IPS-18a (cell line): Measurements from ENCODE around the gene APBA3.

Experiments
- H3K27ac ChIP-seq: one replicate; pipeline ENCODE4 v1.5.1; 2013; ENCODE audit warnings: low read length
- H3K27me3 ChIP-seq: one replicate; pipeline ENCODE4 v1.6.1; 2013; ENCODE audit warnings: mild to moderate bottlenecking, low read length; ENCODE audit not compliant: control insufficient read depth, insufficient read depth
- H3K36me3 ChIP-seq: one replicate; pipeline ENCODE4 v1.6.1; 2013; ENCODE audit warnings: low read depth, low read length; ENCODE audit not compliant: control insufficient read depth
- H3K4me1 ChIP-seq: one replicate; pipeline ENCODE4 v1.6.1; 2013; ENCODE audit warnings: low read depth, low read length; ENCODE audit not compliant: control insufficient read depth
- H3K4me3 ChIP-seq: one replicate; pipeline ENCODE4 v1.5.1; 2013; ENCODE audit warnings: low read length
- H3K9ac ChIP-seq: one replicate; pipeline ENCODE4 v1.6.1; 2013; ENCODE audit warnings: mild to moderate bottlenecking, low read length, moderate library complexity
- H3K9me3 ChIP-seq: one replicate; pipeline ENCODE4 v1.6.1; 2013; ENCODE audit warnings: low read depth, low read length; ENCODE audit not compliant: control insufficient read depth

The APBA3 gene

GRCh38 chr19:3733549-3734309, 27.8 kb downstream of the APBA3 start:
- Histone ChIP-seq H3K27me3 (no peaks in the 10 kb centered on the region), H3K9me3 (no peaks in the 10 kb centered on the region), H3K27ac (no peak overlapping the region), H3K4me1 (no peaks in the 10 kb centered on the region), H3K4me3 (no peak overlapping the region), H3K9ac (no peak overlapping the region), H3K36me3 (no peaks in the 10 kb centered on the region)

- Histone ChIP-seq H3K9me3 (no peaks in the 10 kb centered on the region), H3K27me3 (no peaks in the 10 kb centered on the region), H3K27ac (no peak overlapping the region), H3K36me3 (no peaks in the 10 kb centered on the region), H3K4me3 (no peak overlapping the region), H3K9ac (no peak overlapping the region), H3K4me1 (no peaks in the 10 kb centered on the region)
These were observed 29.4 kb downstream of the APBA3 start for GRCh38 chr19:3732108-3732507.

GRCh38 chr19:3730457-3730958, 31.0 kb downstream of the APBA3 start:
- no peaks in the 10 kb centered on the region for H3K36me3 ChIP-seq
- no peak overlapping the region for H3K9ac ChIP-seq
- H3K4me1 ChIP-seq = peaks cover 3% of the 10 kb centered on the region
- no peak overlapping the region for H3K4me3 ChIP-seq
- H3K27me3 ChIP-seq = no peaks in the 10 kb centered on the region
- H3K9me3 ChIP-seq = no peaks in the 10 kb centered on the region
- no peak overlapping the region for H3K27ac ChIP-seq

- Histone ChIP-seq H3K4me1 (peaks cover 7% of the 10 kb centered on the region), H3K27me3 (peaks cover 7% of the 10 kb centered on the region), H3K9me3 (no peaks in the 10 kb centered on the region), H3K27ac (no peak overlapping the region), H3K36me3 (no peaks in the 10 kb centered on the region), H3K4me3 (no peak overlapping the region), H3K9ac (no peak overlapping the region)
These were observed 35.7 kb downstream of the APBA3 start for GRCh38 chr19:3725640-3726310.

- no peak overlapping the region for H3K4me3 ChIP-seq
- H3K4me1 ChIP-seq = peaks cover 7% of the 10 kb centered on the region
- no peaks in the 10 kb centered on the region for H3K9me3 ChIP-seq
- no peak overlapping the region for H3K9ac ChIP-seq
- no peak overlapping the region for H3K27ac ChIP-seq
- H3K27me3 ChIP-seq = peaks cover 7% of the 10 kb centered on the region
- H3K36me3 ChIP-seq = no peaks in the 10 kb centered on the region
These were observed 36.4 kb downstream of the APBA3 start for GRCh38 chr19:3725121-3725520.

- no peak overlapping the region for H3K9ac ChIP-seq
- H3K36me3 ChIP-seq = no peaks in the 10 kb centered on the region
- peaks cover 7% of the 10 kb centered on the region for H3K27me3 ChIP-seq
- H3K9me3 ChIP-seq = no peaks in the 10 kb centered on the region
- H3K4me1 ChIP-seq = peaks cover 7% of the 10 kb centered on the region
- no peak overlapping the region for H3K27ac ChIP-seq
- no peak overlapping the region for H3K4me3 ChIP-seq
These were observed 37.6 kb downstream of the APBA3 start for GRCh38 chr19:3723883-3724282.

- Histone ChIP-seq H3K4me3 (no peak overlapping the region), H3K9me3 (no peaks in the 10 kb centered on the region), H3K9ac (no peak overlapping the region), H3K27me3 (peaks cover 7% of the 10 kb centered on the region), H3K4me1 (peaks cover 7% of the 10 kb centered on the region), H3K27ac (no peak overlapping the region), H3K36me3 (no peaks in the 10 kb centered on the region)
These were observed 38.4 kb downstream of the APBA3 start for GRCh38 chr19:3723110-3723488.

- Histone ChIP-seq H3K4me1 (peaks cover 7% of the 10 kb centered on the region), H3K27me3 (peaks cover 7% of the 10 kb centered on the region), H3K27ac (no peak overlapping the region), H3K4me3 (peak overlapping the region; percentile 64), H3K9ac (no peak overlapping the region), H3K9me3 (no peaks in the 10 kb centered on the region), H3K36me3 (no peaks in the 10 kb centered on the region)
These were observed 38.9 kb downstream of the APBA3 start for GRCh38 chr19:3722443-3723109.

- Histone ChIP-seq H3K27me3 (peaks cover 7% of the 10 kb centered on the region), H3K9me3 (no peaks in the 10 kb centered on the region), H3K9ac (no peak overlapping the region), H3K4me1 (peaks cover 7% of the 10 kb centered on the region), H3K36me3 (no peaks in the 10 kb centered on the region), H3K27ac (no peak overlapping the region), H3K4me3 (peak overlapping the region; percentile 64)
These were observed 39.5 kb downstream of the APBA3 start for GRCh38 chr19:3721887-3722442.

GRCh38 chr19:3721131-3721886, 40.2 kb downstream of the APBA3 start:
- Histone ChIP-seq H3K27ac (no peak overlapping the region), H3K27me3 (peaks cover 7% of the 10 kb centered on the region), H3K4me3 (peak overlapping the region; percentile 64)

More at GRCh38 chr19:3721131-3721886, 40.2 kb downstream of the APBA3 start:
- Histone ChIP-seq H3K4me1 (peaks cover 7% of the 10 kb centered on the region), H3K36me3 (no peaks in the 10 kb centered on the region), H3K9ac (no peak overlapping the region), H3K9me3 (no peaks in the 10 kb centered on the region)
